Esophagus (tissue), 2 donors: Measurements from ENCODE around the gene TNFAIP8L2. TPM values are rescaled to one million over a fixed set of nuclear protein-coding genes. Genes with fewer than 3 reads are reported as not detected.

ENCODE experiments used
- H3K27ac ChIP-seq, 2 donors: one replicate each; pipeline ENCODE4 v1.5.1; 2013; ENCODE audit warnings: low read depth in 2 of 2, mild to moderate bottlenecking in 2 of 2, inconsistent platforms in 1 of 2, low read length in 1 of 2, moderate library complexity in 1 of 2
- H3K27me3 ChIP-seq, 2 donors: one replicate each; pipeline ENCODE4 v1.6.1; 2013; ENCODE audit warnings: low read length in 2 of 2, control low read depth in 1 of 2, mild to moderate bottlenecking in 1 of 2; ENCODE audit not compliant: insufficient read depth in 2 of 2, control insufficient read depth in 1 of 2
- H3K36me3 ChIP-seq, 2 donors: one replicate each; pipeline ENCODE4 v1.6.1; 2013; ENCODE audit warnings: low read length in 1 of 2; ENCODE audit not compliant: control insufficient read depth in 2 of 2, insufficient read depth in 2 of 2
- H3K4me1 ChIP-seq, 2 donors: one replicate each; pipeline ENCODE4 v1.6.1; 2013; ENCODE audit warnings: low read length in 1 of 2; ENCODE audit not compliant: control insufficient read depth in 2 of 2, insufficient read depth in 2 of 2
- H3K4me3 ChIP-seq, 2 donors: one replicate each; pipeline ENCODE4 v1.5.1; 2013; ENCODE audit warnings: low read length in 2 of 2, mild to moderate bottlenecking in 2 of 2, low read depth in 1 of 2, moderate library complexity in 1 of 2
- H3K9me3 ChIP-seq, 2 donors: one replicate each; pipeline ENCODE4 v1.6.1; 2013; ENCODE audit warnings: mild to moderate bottlenecking in 2 of 2, low read depth in 1 of 2, low read length in 1 of 2, moderate library complexity in 1 of 2; ENCODE audit not compliant: control insufficient read depth in 2 of 2, insufficient read depth in 1 of 2
- WGBS, 2 donors: extraction: QIAGEN DNeasy Blood & Tissue Kit; methylation state at CpG; one replicate each; pipeline ENCODE4 v1.1.7; 2013; 5-methylcytosine and 5-hydroxymethylcytosine counted together
- polyA plus RNA-seq, 2 donors: library from polyadenylated mRNA; stranded (reverse); fragments of 200-250 nt; gene quantifications; one replicate each; pipeline ENCODE4 v1.2.3, GENCODE V29; 2013
- donor health status: healthy with polysubstance abuse.
- donor health status: Bipolar disorder and iron deficiency.

TNFAIP8L2 gene
- polyA plus RNA-seq, 2 donors, result 1.2 to 1.6 TPM

DNA sequence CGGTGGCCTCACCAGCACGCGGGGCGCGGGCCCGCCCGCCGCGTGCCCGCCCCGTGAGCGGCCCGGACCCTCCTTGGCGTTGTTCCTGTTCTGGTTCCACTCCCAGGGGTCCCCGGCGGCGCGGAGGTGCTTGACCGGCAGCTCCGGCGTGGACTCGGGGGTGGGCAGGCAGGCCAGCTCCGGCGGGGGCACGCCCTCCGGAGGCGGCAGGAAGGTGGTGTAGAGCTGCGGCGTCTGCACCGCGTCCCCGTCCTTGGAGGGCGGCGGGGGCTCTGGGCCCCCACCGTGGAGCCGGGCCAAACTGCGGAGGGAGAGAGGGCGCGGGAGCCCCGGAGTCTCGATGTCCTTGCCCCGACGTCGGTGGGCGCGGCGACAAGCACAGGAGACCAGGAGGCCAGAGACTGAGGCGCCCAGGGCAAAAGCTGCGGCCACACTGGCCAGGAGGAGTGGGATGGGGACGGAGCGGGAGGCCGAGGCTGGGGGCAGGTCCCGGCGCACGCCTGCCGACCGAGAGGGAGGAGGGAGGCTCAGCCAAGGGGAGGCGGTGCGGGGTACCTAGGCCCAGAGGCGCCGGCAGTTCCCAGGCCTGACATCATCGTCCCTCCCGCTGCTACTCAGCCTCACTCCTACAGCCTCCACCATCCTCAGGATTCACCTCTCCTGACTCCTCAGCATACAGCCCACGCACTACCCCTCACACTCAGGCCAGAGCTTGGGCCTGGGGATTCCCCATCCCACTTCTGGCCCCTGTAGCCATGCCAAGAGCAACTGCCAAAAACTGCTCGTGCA, 23.2 kb upstream of the TNFAIP8L2 start:
- Histone ChIP-seq H3K4me1 (no peaks in the 10 kb centered on the region), H3K4me3 (peak overlapping the region in 1 of 2 donors; percentile 44), H3K27me3 (no peaks in the 10 kb centered on the region), H3K9me3 (no peaks in the 10 kb centered on the region), H3K36me3 (no peaks in the 10 kb centered on the region), H3K27ac (no peak overlapping the region)
- WGBS, 2 donors, result 71 to 77% methylated on average over 56 to 65 of the region's 65 CpGs

- H3K4me3 ChIP-seq, result no peak overlapping the region
- H3K36me3 ChIP-seq, result no peaks in the 10 kb centered on the region
- H3K4me1 ChIP-seq, result no peaks in the 10 kb centered on the region
- no peak overlapping the region for H3K27ac ChIP-seq
- H3K27me3 ChIP-seq, result no peaks in the 10 kb centered on the region
- 80% methylated on average over 3 of the region's 3 CpGs for WGBS, 2 donors
- no peaks in the 10 kb centered on the region for H3K9me3 ChIP-seq
Observed at GRCh38 chr1:151134396-151134795, 22.1 kb upstream of the TNFAIP8L2 start.

DNA sequence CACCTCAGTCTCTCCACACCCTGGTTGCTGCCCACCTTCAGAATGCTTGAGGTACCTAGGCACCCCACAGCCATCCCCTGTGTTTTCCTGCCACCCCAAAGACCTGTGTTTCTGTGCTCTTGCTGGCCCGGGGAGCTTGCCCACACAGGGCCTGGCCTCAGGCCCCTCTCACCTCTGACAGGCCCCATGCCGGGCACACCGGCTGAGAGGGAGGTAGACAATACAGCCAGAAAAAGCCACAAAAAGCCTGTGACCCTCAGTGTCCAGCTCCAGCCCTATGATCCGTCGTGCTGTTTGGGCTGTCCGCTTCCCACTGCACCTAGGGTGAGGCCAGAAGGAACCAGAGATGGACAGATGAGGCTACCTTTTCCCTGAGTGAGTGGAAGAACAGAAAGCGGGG, 21.5 kb upstream of the TNFAIP8L2 start:
- Histone ChIP-seq H3K36me3 (peaks cover 0 to 1% of the 10 kb centered on the region in 2 donors), H3K4me1 (no peaks in the 10 kb centered on the region), H3K27ac (no peak overlapping the region), H3K4me3 (no peak overlapping the region), H3K27me3 (no peaks in the 10 kb centered on the region), H3K9me3 (no peaks in the 10 kb centered on the region)
- WGBS, 2 donors, result 94 to 95% methylated on average over 7 of the region's 7 CpGs

- Histone ChIP-seq H3K36me3 (peaks cover 0 to 1% of the 10 kb centered on the region in 2 donors), H3K9me3 (no peaks in the 10 kb centered on the region), H3K27ac (no peak overlapping the region), H3K27me3 (no peaks in the 10 kb centered on the region), H3K4me3 (no peak overlapping the region), H3K4me1 (no peaks in the 10 kb centered on the region)
- WGBS, 2 donors, result 87 to 91% methylated on average over 12 of the region's 12 CpGs
Observed at GRCh38 chr1:151135433-151136385, 20.7 kb upstream of the TNFAIP8L2 start.

- Histone ChIP-seq H3K4me3 (no peak overlapping the region), H3K36me3 (peaks cover 0 to 1% of the 10 kb centered on the region in 2 donors), H3K27ac (no peak overlapping the region), H3K9me3 (no peaks in the 10 kb centered on the region), H3K27me3 (no peaks in the 10 kb centered on the region), H3K4me1 (no peaks in the 10 kb centered on the region)
- WGBS, 2 donors, result 93% methylated on average over 7 of the region's 7 CpGs
Observed at GRCh38 chr1:151137789-151138188, 18.7 kb upstream of the TNFAIP8L2 start.

DNA sequence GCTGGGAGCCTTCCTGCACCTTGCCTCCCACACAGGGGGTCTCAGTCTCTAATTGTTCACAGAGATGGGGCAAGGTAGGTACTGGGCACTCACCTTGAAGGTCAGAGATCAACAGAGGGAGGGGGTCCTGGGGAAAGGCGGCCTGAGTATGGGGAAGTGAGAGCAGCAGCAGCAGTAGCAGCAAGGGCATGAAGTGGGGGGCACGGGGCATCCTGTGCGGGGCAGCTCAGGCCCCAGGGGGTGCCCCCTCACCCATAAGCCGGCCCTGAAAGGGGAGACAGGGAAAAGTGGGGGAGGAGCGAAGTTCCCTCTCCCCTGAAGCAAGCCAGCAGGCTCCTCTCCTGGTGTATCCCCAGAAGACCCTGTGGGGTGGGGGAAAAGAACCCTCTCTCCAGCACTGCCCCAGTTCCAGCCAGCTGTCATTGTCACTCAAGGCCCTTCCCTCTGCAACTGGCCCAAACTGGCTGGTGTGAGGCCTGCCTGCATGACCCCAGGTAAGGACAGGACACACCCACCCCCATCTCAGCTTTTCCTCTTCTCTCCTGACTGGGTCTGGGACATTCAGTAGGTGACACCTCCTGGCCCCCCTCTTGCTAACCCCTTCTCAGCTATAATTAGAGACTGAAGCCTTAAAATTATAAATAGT, 13.9 kb upstream of the TNFAIP8L2 start:
- Histone ChIP-seq H3K4me1 (peaks cover 0 to 11% of the 10 kb centered on the region in 2 donors), H3K27me3 (no peaks in the 10 kb centered on the region), H3K9me3 (no peaks in the 10 kb centered on the region), H3K27ac (no peak overlapping the region), H3K36me3 (peaks cover 0 to 1% of the 10 kb centered on the region in 2 donors), H3K4me3 (no peak overlapping the region)
- WGBS, 2 donors, result 76 to 82% methylated on average over 5 of the region's 5 CpGs

GRCh38 chr1:151143057-151143435, 13.4 kb upstream of the TNFAIP8L2 start:
- H3K27me3 ChIP-seq, result no peaks in the 10 kb centered on the region
- H3K4me3 ChIP-seq, result no peak overlapping the region
- WGBS, 2 donors, result 71 to 78% methylated on average over 7 of the region's 7 CpGs
- H3K4me1 ChIP-seq, result peaks cover 0 to 11% of the 10 kb centered on the region in 2 donors
- H3K9me3 ChIP-seq, result no peaks in the 10 kb centered on the region
- H3K27ac ChIP-seq, result peak overlapping the region in 1 of 2 donors; percentile 18
- peaks cover 0 to 1% of the 10 kb centered on the region in 2 donors for H3K36me3 ChIP-seq

- H3K27ac ChIP-seq, result no peak overlapping the region
- H3K4me3 ChIP-seq, result no peak overlapping the region
- no peaks in the 10 kb centered on the region for H3K27me3 ChIP-seq
- H3K9me3 ChIP-seq, result no peaks in the 10 kb centered on the region
- 71 to 74% methylated on average over 5 of the region's 5 CpGs for WGBS, 2 donors
- peaks cover 0 to 11% of the 10 kb centered on the region in 2 donors for H3K4me1 ChIP-seq
- peaks cover 0 to 1% of the 10 kb centered on the region in 2 donors for H3K36me3 ChIP-seq
Observed at GRCh38 chr1:151143986-151144385, 12.5 kb upstream of the TNFAIP8L2 start.
